HL-60 (cell line): ENCODE data around the gene DAP.

Source experiments
- GABPA ChIP-seq: IDR thresholded peaks from 2 replicates; pipeline ENCODE4 v1.6.1; 2012; ENCODE audit warnings: low read depth
- TF ChIP-seq, protein P1 (sequence below): IDR thresholded peaks from one replicate; pipeline ENCODE4 v1.5.1; 2011; ENCODE audit warnings: low read length, control low read depth, inconsistent platforms; ENCODE audit not compliant: insufficient read depth

GRCh38 chr5:10660135-10660534 lies 100.9 kb downstream of the DAP start:
- TF ChIP-seq GABPA, result no peak
- TF ChIP-seq, protein P1, sequence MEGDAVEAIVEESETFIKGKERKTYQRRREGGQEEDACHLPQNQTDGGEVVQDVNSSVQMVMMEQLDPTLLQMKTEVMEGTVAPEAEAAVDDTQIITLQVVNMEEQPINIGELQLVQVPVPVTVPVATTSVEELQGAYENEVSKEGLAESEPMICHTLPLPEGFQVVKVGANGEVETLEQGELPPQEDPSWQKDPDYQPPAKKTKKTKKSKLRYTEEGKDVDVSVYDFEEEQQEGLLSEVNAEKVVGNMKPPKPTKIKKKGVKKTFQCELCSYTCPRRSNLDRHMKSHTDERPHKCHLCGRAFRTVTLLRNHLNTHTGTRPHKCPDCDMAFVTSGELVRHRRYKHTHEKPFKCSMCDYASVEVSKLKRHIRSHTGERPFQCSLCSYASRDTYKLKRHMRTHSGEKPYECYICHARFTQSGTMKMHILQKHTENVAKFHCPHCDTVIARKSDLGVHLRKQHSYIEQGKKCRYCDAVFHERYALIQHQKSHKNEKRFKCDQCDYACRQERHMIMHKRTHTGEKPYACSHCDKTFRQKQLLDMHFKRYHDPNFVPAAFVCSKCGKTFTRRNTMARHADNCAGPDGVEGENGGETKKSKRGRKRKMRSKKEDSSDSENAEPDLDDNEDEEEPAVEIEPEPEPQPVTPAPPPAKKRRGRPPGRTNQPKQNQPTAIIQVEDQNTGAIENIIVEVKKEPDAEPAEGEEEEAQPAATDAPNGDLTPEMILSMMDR, result no peak
